Esophagus muscularis mucosa (tissue), 4 donors: ENCODE data around the gene CTXN1.

ENCODE experiments used
- CTCF ChIP-seq, 3 experiments: fragments of 200-600 bp in 2 of 3; fragments of 450-650 bp in 1 of 3; sonication (generic) in 2 of 3; IDR thresholded peaks; one replicate each; pipeline ENCODE4 v1.5.1; 2017 to 2019; ENCODE audit warnings: antibody characterized with exemption in 3 of 3, mild to moderate bottlenecking in 2 of 3, moderate library complexity in 1 of 3
- EP300 ChIP-seq: sonication (generic); formaldehyde crosslinking; IDR thresholded peaks from one replicate; pipeline ENCODE4 v1.6.1; 2017; ENCODE audit warnings: antibody characterized with exemption
- POLR2A ChIP-seq: fragments of 450-650 bp; IDR thresholded peaks from one replicate; pipeline ENCODE4 v1.6.1; 2017; ENCODE audit warnings: antibody characterized with exemption, moderate library complexity, mild to moderate bottlenecking, low read depth
- POLR2AphosphoS5 ChIP-seq, 2 donors: sonication (generic); formaldehyde crosslinking; IDR thresholded peaks; one replicate each; pipeline ENCODE4 v1.6.1; 2017; ENCODE audit warnings: antibody characterized with exemption in 2 of 2

- TF ChIP-seq CTCF (IDR thresholded peaks at IDR 0.05) (no peak), POLR2A (no peak), POLR2AphosphoS5 (IDR thresholded peaks at IDR 0.05) (no peak), EP300 (no peak)
Observed at GRCh38 chr19:7942981-7943443, 17.1 kb upstream of the CTXN1 start.
